Measurements from ENCODE around the gene FRYL. TPM values are rescaled to one million over a fixed set of nuclear protein-coding genes. Genes with fewer than 3 reads are reported as not detected.

FRYL gene
- total and polyA plus RNA-seq, 2 donors (not counting 1 experiment from before 2014, with no cell fraction given) = 20.3 to 61.4 TPM

DNA sequence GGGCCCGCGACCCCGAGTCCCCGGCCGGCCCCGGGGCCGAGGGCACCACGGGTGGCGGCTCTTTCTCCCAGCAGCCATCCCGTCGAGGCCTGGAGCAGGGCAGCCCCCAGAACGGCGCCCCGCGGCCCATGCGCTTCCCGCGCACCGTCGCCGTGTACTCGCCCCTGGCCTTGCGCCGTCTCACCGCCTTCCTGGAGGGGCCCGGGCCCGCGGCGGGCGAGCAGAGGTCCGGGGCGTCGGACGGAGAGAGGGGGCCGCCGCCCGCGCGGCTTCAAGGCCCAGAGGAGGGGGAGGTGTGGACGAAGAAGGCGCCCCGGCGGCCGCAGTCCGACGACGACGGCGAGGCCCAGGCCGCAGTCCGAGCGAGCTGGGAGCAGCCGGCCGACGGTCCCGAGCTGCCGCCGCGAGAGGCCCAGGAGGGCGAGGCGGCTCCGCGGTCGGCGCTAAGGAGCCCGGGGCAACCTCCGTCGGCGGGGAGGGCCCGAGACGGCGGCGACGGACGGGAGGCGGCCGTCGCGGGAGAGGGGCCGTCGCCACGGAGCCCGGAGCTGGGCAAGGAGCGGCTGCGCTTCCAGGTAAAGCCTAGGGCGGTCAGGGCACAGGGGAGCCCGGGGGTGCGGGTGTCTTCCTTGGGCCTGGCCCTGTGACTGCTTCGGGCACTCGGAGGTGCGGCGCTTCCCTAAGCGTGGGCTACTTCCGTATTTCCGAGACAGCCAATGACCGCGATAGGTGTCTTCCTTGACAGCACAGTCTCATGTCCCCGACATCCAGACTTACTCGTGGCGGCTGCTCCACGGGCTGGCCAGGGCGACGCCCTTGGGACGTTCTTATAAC is 289.2 kb downstream of the FRYL start:
- DNase-seq (ENCODE audit: low read depth in 2 of 2) = no peak
- Histone ChIP-seq H3K27me3 (ENCODE audit: control insufficient read depth, insufficient read depth, low read length) (peaks cover 35% of the 10 kb centered on the region), H3K4me2 (ENCODE audit: extremely low read depth, insufficient read depth, low read length) (no peak overlapping the region), H3K79me2 (ENCODE audit: control insufficient read depth, insufficient read depth, low read length) (no peaks in the 10 kb centered on the region), H4K20me1 (ENCODE audit: control insufficient read depth, extremely low read depth, insufficient read depth, low read length) (no peaks in the 10 kb centered on the region), H2AFZ (ENCODE audit: low read length) (no peak overlapping the region), H3K36me3 (ENCODE audit: control insufficient read depth, insufficient read depth, low read length) (no peaks in the 10 kb centered on the region), H3K4me3 (replicated peaks in 1 of 4; ENCODE audit: control extremely low read depth in 1 of 4, insufficient read depth in 1 of 4, low read depth in 3 of 4, low read length in 4 of 4) (no peak overlapping the region), H3K9ac (ENCODE audit: insufficient read depth, low read length) (no peak overlapping the region), H3K27ac (ENCODE audit: insufficient read depth, low read length) (no peak overlapping the region), H3K4me1 (ENCODE audit: control insufficient read depth, extremely low read depth, insufficient read depth, low read length) (no peaks in the 10 kb centered on the region), H3K9me3 (ENCODE audit: control insufficient read depth, insufficient read depth, low read depth, low read length) (no peaks in the 10 kb centered on the region)
- TF ChIP-seq EZH2 (IDR thresholded peaks at IDR 0.05; ENCODE audit: low read length, missing control alignments) = peak; percentile 92
- TF ChIP-seq, protein P1, sequence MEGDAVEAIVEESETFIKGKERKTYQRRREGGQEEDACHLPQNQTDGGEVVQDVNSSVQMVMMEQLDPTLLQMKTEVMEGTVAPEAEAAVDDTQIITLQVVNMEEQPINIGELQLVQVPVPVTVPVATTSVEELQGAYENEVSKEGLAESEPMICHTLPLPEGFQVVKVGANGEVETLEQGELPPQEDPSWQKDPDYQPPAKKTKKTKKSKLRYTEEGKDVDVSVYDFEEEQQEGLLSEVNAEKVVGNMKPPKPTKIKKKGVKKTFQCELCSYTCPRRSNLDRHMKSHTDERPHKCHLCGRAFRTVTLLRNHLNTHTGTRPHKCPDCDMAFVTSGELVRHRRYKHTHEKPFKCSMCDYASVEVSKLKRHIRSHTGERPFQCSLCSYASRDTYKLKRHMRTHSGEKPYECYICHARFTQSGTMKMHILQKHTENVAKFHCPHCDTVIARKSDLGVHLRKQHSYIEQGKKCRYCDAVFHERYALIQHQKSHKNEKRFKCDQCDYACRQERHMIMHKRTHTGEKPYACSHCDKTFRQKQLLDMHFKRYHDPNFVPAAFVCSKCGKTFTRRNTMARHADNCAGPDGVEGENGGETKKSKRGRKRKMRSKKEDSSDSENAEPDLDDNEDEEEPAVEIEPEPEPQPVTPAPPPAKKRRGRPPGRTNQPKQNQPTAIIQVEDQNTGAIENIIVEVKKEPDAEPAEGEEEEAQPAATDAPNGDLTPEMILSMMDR (conservative IDR thresholded peaks at IDR 0.05 in 1 of 2, IDR thresholded peaks at IDR 0.05 in 1 of 2; ENCODE audit: low read depth in 1 of 2, low read length in 2 of 2) = no peak

DNA sequence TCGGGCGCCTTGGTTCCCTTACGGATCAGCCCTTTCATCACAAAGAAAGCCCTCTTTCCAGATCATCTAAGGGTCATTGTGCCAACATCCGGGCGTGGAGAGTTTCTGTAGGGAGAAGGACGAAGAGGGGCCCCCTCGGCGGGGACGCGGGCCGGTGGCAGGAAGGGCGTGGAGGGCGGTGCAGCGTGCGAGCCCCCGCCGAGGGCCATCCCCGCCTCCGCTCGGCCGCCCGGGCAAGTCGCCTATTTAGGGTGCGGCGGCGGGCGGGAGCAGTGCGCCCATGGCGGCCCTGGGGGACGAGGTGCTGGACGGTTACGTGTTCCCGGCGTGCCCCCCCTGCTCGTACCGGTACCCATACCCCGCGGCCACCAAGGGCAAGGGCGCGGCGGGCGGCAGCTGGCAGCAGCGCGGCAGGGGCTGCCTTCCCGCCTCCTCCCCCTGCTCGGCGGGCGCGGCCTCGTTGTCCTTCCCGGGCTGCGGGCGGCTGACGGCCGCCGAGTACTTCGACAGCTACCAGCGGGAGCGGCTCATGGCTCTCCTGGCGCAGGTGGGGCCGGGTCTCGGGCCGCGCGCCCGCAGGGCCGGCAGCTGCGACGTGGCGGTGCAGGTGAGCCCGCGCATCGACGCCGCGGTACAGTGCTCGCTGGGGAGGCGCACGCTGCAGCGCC is 289.9 kb downstream of the FRYL start, which contains the start of gene ZAR1:
ZAR1 (plus strand) TSS at position 241 of the 668 bp plus-strand sequence; CDS start at position 281, 40 bp downstream.
- Histone ChIP-seq H3K9ac (ENCODE audit: insufficient read depth, low read length) (no peak within 1 kb of the TSS), H3K4me1 (ENCODE audit: control insufficient read depth, extremely low read depth, insufficient read depth, low read length) (no peaks in the 10 kb centered on the region), H4K20me1 (ENCODE audit: control insufficient read depth, extremely low read depth, insufficient read depth, low read length) (no peaks in the 10 kb centered on the region), H3K36me3 (ENCODE audit: control insufficient read depth, insufficient read depth, low read length) (no peaks in the 10 kb centered on the region), H2AFZ (ENCODE audit: low read length) (no peak within 1 kb of the TSS), H3K27me3 (ENCODE audit: control insufficient read depth, insufficient read depth, low read length) (peaks cover 35% of the 10 kb centered on the region), H3K27ac (ENCODE audit: insufficient read depth, low read length) (no peak within 1 kb of the TSS), H3K79me2 (ENCODE audit: control insufficient read depth, insufficient read depth, low read length) (no peaks in the 10 kb centered on the region), H3K4me2 (ENCODE audit: extremely low read depth, insufficient read depth, low read length) (peak within 1 kb of the TSS; percentile 25), H3K9me3 (ENCODE audit: control insufficient read depth, insufficient read depth, low read depth, low read length) (no peaks in the 10 kb centered on the region), H3K4me3 (replicated peaks in 1 of 4; ENCODE audit: control extremely low read depth in 1 of 4, insufficient read depth in 1 of 4, low read depth in 3 of 4, low read length in 4 of 4) (peak within 1 kb of the TSS in 1 of 4 experiments; percentile 20)
- DNase-seq (ENCODE audit: low read depth in 2 of 2) = no peak
- TF ChIP-seq EZH2 (IDR thresholded peaks at IDR 0.05; ENCODE audit: low read length, missing control alignments) = peak; percentile 92
- TF ChIP-seq, protein P1 (conservative IDR thresholded peaks at IDR 0.05 in 1 of 2, IDR thresholded peaks at IDR 0.05 in 1 of 2; ENCODE audit: low read depth in 1 of 2, low read length in 2 of 2) = no peak

DNA sequence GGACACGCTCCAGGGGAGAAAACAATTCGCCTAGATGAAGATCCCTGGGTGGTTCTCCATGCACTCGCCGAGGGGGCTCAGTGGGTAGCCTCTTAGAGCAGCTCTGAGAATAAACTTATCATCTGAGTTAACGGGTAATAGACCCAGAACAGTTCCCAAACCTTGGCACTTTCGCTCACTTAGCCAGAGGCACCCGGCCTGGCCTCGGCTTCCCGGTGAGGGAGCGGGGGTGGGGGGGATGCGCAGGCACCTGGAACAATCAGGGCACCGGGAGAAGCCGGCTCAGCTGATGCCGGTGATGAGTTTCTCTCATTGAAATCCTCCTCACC is 290.4 kb downstream of the FRYL start:
- H3K27ac ChIP-seq (ENCODE audit: insufficient read depth, low read length) = no peak overlapping the region
- DNase-seq (ENCODE audit: low read depth in 2 of 2) = no peak
- no peaks in the 10 kb centered on the region for H4K20me1 ChIP-seq (ENCODE audit: control insufficient read depth, extremely low read depth, insufficient read depth, low read length)
- H3K4me3 ChIP-seq (replicated peaks in 1 of 4; ENCODE audit: control extremely low read depth in 1 of 4, insufficient read depth in 1 of 4, low read depth in 3 of 4, low read length in 4 of 4) = no peak overlapping the region
- TF ChIP-seq, protein P1 (conservative IDR thresholded peaks at IDR 0.05 in 1 of 2, IDR thresholded peaks at IDR 0.05 in 1 of 2; ENCODE audit: low read depth in 1 of 2, low read length in 2 of 2) = no peak
- no peak for TF ChIP-seq EZH2 (IDR thresholded peaks at IDR 0.05; ENCODE audit: low read length, missing control alignments)
- H3K4me1 ChIP-seq (ENCODE audit: control insufficient read depth, extremely low read depth, insufficient read depth, low read length) = no peaks in the 10 kb centered on the region
- no peak overlapping the region for H2AFZ ChIP-seq (ENCODE audit: low read length)
- no peaks in the 10 kb centered on the region for H3K79me2 ChIP-seq (ENCODE audit: control insufficient read depth, insufficient read depth, low read length)
- no peaks in the 10 kb centered on the region for H3K9me3 ChIP-seq (ENCODE audit: control insufficient read depth, insufficient read depth, low read depth, low read length)
- no peaks in the 10 kb centered on the region for H3K36me3 ChIP-seq (ENCODE audit: control insufficient read depth, insufficient read depth, low read length)
- no peak overlapping the region for H3K9ac ChIP-seq (ENCODE audit: insufficient read depth, low read length)
- peaks cover 39% of the 10 kb centered on the region for H3K27me3 ChIP-seq (ENCODE audit: control insufficient read depth, insufficient read depth, low read length)
- no peak overlapping the region for H3K4me2 ChIP-seq (ENCODE audit: extremely low read depth, insufficient read depth, low read length)

Measured in fibroblast of lung (primary cell).